GM12878 (cell line): Measurements from ENCODE around the gene CRYGA. TPM values are rescaled to one million over a fixed set of nuclear protein-coding genes. Genes with fewer than 3 reads are reported as not detected.

Experiments
- ATAC-seq: fragments of 200-7000 bp; cut with Tn5 transposase; 3 replicates; pipeline ENCODE4 v1.9.1; 2020; ENCODE audit warnings: mild to moderate bottlenecking, moderate library complexity
- BruUV-seq: library from RNA; stranded (reverse); fragments of 400-500 nt; replicated peaks from 2 replicates; lab custom pipeline; 2021; lab: Mats Ljungman, UMichigan
- CTCF ChIA-PET: fragments of 300-600 bp; sonication (Branson Sonifier 250); formaldehyde crosslinking; extraction: SDS; loops from one replicate; lab custom pipeline; 2021; ENCODE audit warnings: inconsistent platforms; lab: Yijun Ruan, JAX
- POLR2A ChIA-PET: fragments of 350-600 bp; formaldehyde crosslinking; extraction: SDS; loops from one replicate; lab custom pipeline; 2021; ENCODE audit warnings: inconsistent platforms; lab: Charles Lee
- RAD21 ChIA-PET: fragments of 300-600 bp; sonication (Branson Sonifier 250); formaldehyde crosslinking; loops from one replicate; lab custom pipeline; 2023; ENCODE audit warnings: antibody characterized with exemption; ENCODE audit not compliant: unreplicated experiment; lab: Charles Lee
- SMC1A ChIA-PET: fragments of 300-600 bp; sonication (Branson Sonifier 250); formaldehyde crosslinking; loops from one replicate; lab custom pipeline; 2023; ENCODE audit not compliant: unreplicated experiment, uncharacterized antibody; lab: Charles Lee
- DNase-seq: peaks from one replicate; pipeline ENCODE4 v3.0.0-alpha.2; 2011; ENCODE audit warnings: low read depth, low spot score
- FAIRE-seq: peaks from 3 replicates; lab custom pipeline; 2011; peaks lifted over from hg19 to GRCh38; lab: Jason Lieb, UNC
- H2AFZ ChIP-seq: 2 replicates; pipeline ENCODE4 v1.6.0; 2011; ENCODE audit warnings: low read depth, low read length, control low read depth; ENCODE audit not compliant: control insufficient read depth
- H3K27ac ChIP-seq: 2 replicates; pipeline ENCODE4 v1.5.1; 2011; ENCODE audit warnings: control low read depth; ENCODE audit not compliant: control insufficient read depth, insufficient read depth
- H3K27me3 ChIP-seq, 2 experiments: replicated peaks in 1 of 2; 2 replicates each; pipeline versions ENCODE4 v1.6.0 to v1.6.1; 2011; ENCODE audit warnings: low read length in 1 of 2; ENCODE audit not compliant: control insufficient read depth in 2 of 2, insufficient read depth in 2 of 2
- H3K36me3 ChIP-seq, 2 experiments: 2 replicates each; pipeline ENCODE4 v1.5.1; 2011; ENCODE audit warnings: low read length in 1 of 2; ENCODE audit not compliant: control insufficient read depth in 2 of 2, insufficient read depth in 2 of 2
- H3K4me1 ChIP-seq: 2 replicates; pipeline ENCODE4 v1.6.1; 2011; ENCODE audit warnings: mild to moderate bottlenecking, low read length, moderate library complexity, mixed read lengths; ENCODE audit not compliant: control insufficient read depth, insufficient read depth
- H3K4me2 ChIP-seq: 2 replicates; pipeline ENCODE4 v1.6.0; 2011; ENCODE audit warnings: control low read depth; ENCODE audit not compliant: control insufficient read depth, insufficient read depth
- H3K4me3 ChIP-seq: fragments of 200-600 bp; sonication (generic); 2 replicates; pipeline ENCODE4 v1.5.1; 2016
- H3K79me2 ChIP-seq: 2 replicates; pipeline ENCODE4 v1.6.0; 2011; ENCODE audit warnings: low read length; ENCODE audit not compliant: control insufficient read depth, insufficient read depth
- H3K9ac ChIP-seq: 2 replicates; pipeline ENCODE4 v1.8.0; 2011; ENCODE audit warnings: low read length, control low read depth, mixed read lengths; ENCODE audit not compliant: control insufficient read depth, insufficient read depth
- H3K9me3 ChIP-seq: replicated peaks from 3 replicates; pipeline ENCODE4 v1.5.1; 2011; ENCODE audit warnings: mild to moderate bottlenecking, low read length; ENCODE audit not compliant: control insufficient read depth, insufficient read depth
- H4K20me1 ChIP-seq: 2 replicates; pipeline ENCODE4 v1.6.0; 2011; ENCODE audit not compliant: control insufficient read depth, insufficient read depth
- ATF7 ChIP-seq: fragments of 450-650 bp; IDR thresholded peaks from 2 replicates; pipeline ENCODE4 v1.6.1; 2016; ENCODE audit warnings: low read depth, mild to moderate bottlenecking
- CHD4 ChIP-seq: fragments of 200-600 bp; sonication (generic); IDR thresholded peaks from 2 replicates; pipeline ENCODE4 v1.6.1; 2016; ENCODE audit warnings: mild to moderate bottlenecking
- ETV6 ChIP-seq, 2 experiments: fragments of 450-650 bp in 1 of 2; IDR thresholded peaks in 1 of 2; conservative IDR thresholded peaks in 1 of 2; 2 replicates each; pipeline ENCODE4 v1.6.1; 2014; ENCODE audit warnings: antibody characterized with exemption in 1 of 2, borderline replicate concordance in 1 of 2, low read depth in 1 of 2, mild to moderate bottlenecking in 1 of 2, moderate library complexity in 1 of 2
- HCFC1 ChIP-seq: fragments of 150-350 bp; IDR thresholded peaks from 2 replicates; pipeline ENCODE4 v1.6.1; 2014; ENCODE audit warnings: low read length
- KAT2A ChIP-seq: conservative IDR thresholded peaks from 2 replicates; pipeline ENCODE4 v1.6.1; 2011; ENCODE audit warnings: low read depth, low read length; ENCODE audit not compliant: control insufficient read depth
- KLF5 ChIP-seq: fragments of 450-650 bp; IDR thresholded peaks from 2 replicates; pipeline ENCODE4 v1.6.1; 2014; ENCODE audit warnings: mild to moderate bottlenecking; ENCODE audit not compliant: partially characterized antibody
- LARP7 ChIP-seq: fragments of 450-650 bp; IDR thresholded peaks from 2 replicates; pipeline ENCODE4 v1.6.1; 2017; ENCODE audit warnings: mild to moderate bottlenecking
- MYC ChIP-seq: IDR thresholded peaks from 2 replicates; pipeline ENCODE4 v1.6.1; 2011; ENCODE audit warnings: mild to moderate bottlenecking, low read length, moderate library complexity, inconsistent platforms; ENCODE audit not compliant: insufficient read depth, insufficient replicate concordance, insufficient read length, severe bottlenecking
- NFIC ChIP-seq: IDR thresholded peaks from 2 replicates; pipeline ENCODE4 v1.6.1; 2012; ENCODE audit warnings: low read depth, mild to moderate bottlenecking, inconsistent platforms, low read length, moderate library complexity
- NRF1 ChIP-seq: conservative IDR thresholded peaks from 2 replicates; pipeline ENCODE4 v1.6.1; 2011; ENCODE audit warnings: mild to moderate bottlenecking, low read depth, low read length, improper control_type of control experiment
- PML ChIP-seq: IDR thresholded peaks from 2 replicates; pipeline ENCODE4 v1.6.1; 2012; ENCODE audit warnings: low read length, inconsistent platforms
- SRF ChIP-seq, 2 experiments: IDR thresholded peaks; 2 replicates each; pipeline ENCODE4 v1.6.1; 2011; ENCODE audit warnings: low read depth in 2 of 2, low read length in 2 of 2, mild to moderate bottlenecking in 1 of 2, moderate library complexity in 1 of 2
- TARDBP ChIP-seq: IDR thresholded peaks from 2 replicates; pipeline ENCODE4 v1.6.1; 2016; ENCODE audit warnings: borderline replicate concordance
- ZNF217 ChIP-seq: fragments of 450-650 bp; IDR thresholded peaks from 2 replicates; pipeline ENCODE4 v1.6.1; 2017; ENCODE audit warnings: antibody characterized with exemption, mild to moderate bottlenecking
- WGBS: methylation state at CpG from one replicate; pipeline ENCODE4 v1.1.6; 2016; ENCODE audit warnings: low lambda C conversion rate; ENCODE audit not compliant: insufficient replicate concordance, insufficient coverage; ENCODE audit errors: missing lambda C conversion rate; 5-methylcytosine and 5-hydroxymethylcytosine counted together
- in situ Hi-C: fragments of 300-500 bp; cut with MboI; formaldehyde crosslinking; loops from 9 replicates; pipeline ENCODE4 v1.14.3; 2018; ENCODE audit warnings: mixed read lengths
- intact Hi-C: fragments of 100-400 bp; cut with micrococcal nuclease; formaldehyde crosslinking; loops from one replicate; pipeline ENCODE4 v1.14.2; 2022; ENCODE audit not compliant: unreplicated experiment
- polyA plus RNA-seq, 11 experiments: library from polyadenylated mRNA; depleted of rRNA in 4 of 11; unstranded in 6 of 11; stranded (reverse) in 5 of 11; fragments of >200 nt; fragmentation: Nextera tagmentation in 4 of 11; fragmentation: Illumina TruSeq in 1 of 11; extraction: Ambion mirVana in 4 of 11; extraction: Trizol in 1 of 11; gene quantifications; 1 replicate in 1 of 11; 2 replicates in 10 of 11; pipeline versions ENCODE4 v1.2.1 to v1.2.3, GENCODE V29; 2011 to 2016; ENCODE audit warnings: inconsistent platforms in 2 of 11, missing spikeins in 2 of 11, low read depth in 1 of 11
- total RNA-seq, 4 experiments: library from RNA; depleted of rRNA in 3 of 4; stranded (reverse); fragments of >200 nt in 3 of 4; fragmentation: Illumina TruSeq in 1 of 4; extraction: Trizol in 1 of 4; gene quantifications; 2 replicates each; pipeline versions ENCODE4 v1.2.1 to v1.2.3, GENCODE V29; 2013 to 2021
- TF ChIP-seq, protein P1 (sequence below): IDR thresholded peaks from 2 replicates; pipeline ENCODE4 v1.6.1; 2012; ENCODE audit warnings: low read depth, low read length, improper control_type of control experiment
- TF ChIP-seq, protein P2 (sequence below): fragments of 450-650 bp; IDR thresholded peaks from 2 replicates; pipeline ENCODE4 v1.6.1; 2017; ENCODE audit warnings: mild to moderate bottlenecking, moderate library complexity
- TF ChIP-seq, protein P3 (sequence below): IDR thresholded peaks from 2 replicates; pipeline ENCODE4 v1.6.1; 2011; ENCODE audit warnings: low read depth, low read length, improper control_type of control experiment, borderline replicate concordance
- TF ChIP-seq, protein P4 (sequence below): fragments of 450-650 bp; IDR thresholded peaks from 2 replicates; pipeline ENCODE4 v1.6.1; 2014; ENCODE audit warnings: mild to moderate bottlenecking

Gene CRYGA
- total and polyA plus RNA-seq, 10 of the 15 experiments (the other 5 are each of a cell fraction or from before 2014, with no cell fraction given), result not detected

DNA sequence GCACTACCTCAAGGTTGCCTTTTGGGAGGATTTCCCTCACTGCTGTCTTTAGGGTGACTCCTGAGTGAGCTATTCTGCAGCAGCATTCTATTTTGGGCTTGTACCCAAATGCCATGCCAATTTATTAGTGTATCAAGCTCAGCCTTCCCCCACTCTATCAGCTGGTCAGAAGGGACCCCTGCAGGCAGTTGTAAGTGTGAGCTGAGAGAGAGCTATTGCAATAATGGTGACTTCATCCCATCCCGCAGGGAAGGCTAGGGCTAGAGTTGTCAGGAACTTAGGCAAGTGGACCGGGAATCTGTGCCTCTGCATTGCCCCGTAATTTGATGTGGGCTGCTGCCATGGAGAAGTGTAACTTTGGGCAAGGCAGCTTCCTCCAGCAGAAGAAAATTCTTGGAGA lies 15.6 kb downstream of the CRYGA start:
- no peak for FAIRE-seq
- no peak overlapping the region for H3K9ac ChIP-seq
- intact Hi-C loops, result no loop called here

More for the DNA sequence above, 15.6 kb downstream of the CRYGA start:
- DNase-seq, result no peak
- RAD21 ChIA-PET, result no interaction called here
- Histone ChIP-seq H3K4me3 (no peak overlapping the region), H3K27me3 (no peaks in the 10 kb centered on the region; a peak in 1 of 4 replicates), H4K20me1 (no peaks in the 10 kb centered on the region), H3K79me2 (no peaks in the 10 kb centered on the region), H3K36me3 (no peaks in the 10 kb centered on the region), H2AFZ (no peak overlapping the region), H3K4me1 (no peaks in the 10 kb centered on the region), H3K4me2 (no peak overlapping the region), H3K27ac (no peak overlapping the region), H3K9me3 (no peaks in the 10 kb centered on the region)
- SMC1A ChIA-PET, result no interaction called here
- no peak for ATAC-seq
- BruUV-seq, result no TSS peak
- CTCF ChIA-PET, result no interaction called here
- WGBS, result 51% methylated on average over 3 of the region's 3 CpGs
- POLR2A ChIA-PET, result no interaction called here
- in situ Hi-C loops, result no loop called here
- no peak for TF ChIP-seq ZNF217
- no peak for TF ChIP-seq LARP7
- TF ChIP-seq, protein P1, sequence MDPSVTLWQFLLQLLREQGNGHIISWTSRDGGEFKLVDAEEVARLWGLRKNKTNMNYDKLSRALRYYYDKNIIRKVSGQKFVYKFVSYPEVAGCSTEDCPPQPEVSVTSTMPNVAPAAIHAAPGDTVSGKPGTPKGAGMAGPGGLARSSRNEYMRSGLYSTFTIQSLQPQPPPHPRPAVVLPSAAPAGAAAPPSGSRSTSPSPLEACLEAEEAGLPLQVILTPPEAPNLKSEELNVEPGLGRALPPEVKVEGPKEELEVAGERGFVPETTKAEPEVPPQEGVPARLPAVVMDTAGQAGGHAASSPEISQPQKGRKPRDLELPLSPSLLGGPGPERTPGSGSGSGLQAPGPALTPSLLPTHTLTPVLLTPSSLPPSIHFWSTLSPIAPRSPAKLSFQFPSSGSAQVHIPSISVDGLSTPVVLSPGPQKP, result no peak
- no peak for TF ChIP-seq MYC
- TF ChIP-seq ETV6 (conservative IDR thresholded peaks at IDR 0.05 in 1 of 2, IDR thresholded peaks at IDR 0.05 in 1 of 2; ENCODE audit: borderline replicate concordance in 1 of 2, low read depth in 1 of 2), result no peak
- TF ChIP-seq KAT2A, result no peak
- TF ChIP-seq, protein P2, sequence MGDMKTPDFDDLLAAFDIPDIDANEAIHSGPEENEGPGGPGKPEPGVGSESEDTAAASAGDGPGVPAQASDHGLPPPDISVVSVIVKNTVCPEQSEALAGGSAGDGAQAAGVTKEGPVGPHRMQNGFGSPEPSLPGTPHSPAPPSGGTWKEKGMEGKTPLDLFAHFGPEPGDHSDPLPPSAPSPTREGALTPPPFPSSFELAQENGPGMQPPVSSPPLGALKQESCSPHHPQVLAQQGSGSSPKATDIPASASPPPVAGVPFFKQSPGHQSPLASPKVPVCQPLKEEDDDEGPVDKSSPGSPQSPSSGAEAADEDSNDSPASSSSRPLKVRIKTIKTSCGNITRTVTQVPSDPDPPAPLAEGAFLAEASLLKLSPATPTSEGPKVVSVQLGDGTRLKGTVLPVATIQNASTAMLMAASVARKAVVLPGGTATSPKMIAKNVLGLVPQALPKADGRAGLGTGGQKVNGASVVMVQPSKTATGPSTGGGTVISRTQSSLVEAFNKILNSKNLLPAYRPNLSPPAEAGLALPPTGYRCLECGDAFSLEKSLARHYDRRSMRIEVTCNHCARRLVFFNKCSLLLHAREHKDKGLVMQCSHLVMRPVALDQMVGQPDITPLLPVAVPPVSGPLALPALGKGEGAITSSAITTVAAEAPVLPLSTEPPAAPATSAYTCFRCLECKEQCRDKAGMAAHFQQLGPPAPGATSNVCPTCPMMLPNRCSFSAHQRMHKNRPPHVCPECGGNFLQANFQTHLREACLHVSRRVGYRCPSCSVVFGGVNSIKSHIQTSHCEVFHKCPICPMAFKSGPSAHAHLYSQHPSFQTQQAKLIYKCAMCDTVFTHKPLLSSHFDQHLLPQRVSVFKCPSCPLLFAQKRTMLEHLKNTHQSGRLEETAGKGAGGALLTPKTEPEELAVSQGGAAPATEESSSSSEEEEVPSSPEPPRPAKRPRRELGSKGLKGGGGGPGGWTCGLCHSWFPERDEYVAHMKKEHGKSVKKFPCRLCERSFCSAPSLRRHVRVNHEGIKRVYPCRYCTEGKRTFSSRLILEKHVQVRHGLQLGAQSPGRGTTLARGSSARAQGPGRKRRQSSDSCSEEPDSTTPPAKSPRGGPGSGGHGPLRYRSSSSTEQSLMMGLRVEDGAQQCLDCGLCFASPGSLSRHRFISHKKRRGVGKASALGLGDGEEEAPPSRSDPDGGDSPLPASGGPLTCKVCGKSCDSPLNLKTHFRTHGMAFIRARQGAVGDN, result no peak
- no peak for TF ChIP-seq NFIC
- TF ChIP-seq ATF7, result no peak
- TF ChIP-seq, protein P3, sequence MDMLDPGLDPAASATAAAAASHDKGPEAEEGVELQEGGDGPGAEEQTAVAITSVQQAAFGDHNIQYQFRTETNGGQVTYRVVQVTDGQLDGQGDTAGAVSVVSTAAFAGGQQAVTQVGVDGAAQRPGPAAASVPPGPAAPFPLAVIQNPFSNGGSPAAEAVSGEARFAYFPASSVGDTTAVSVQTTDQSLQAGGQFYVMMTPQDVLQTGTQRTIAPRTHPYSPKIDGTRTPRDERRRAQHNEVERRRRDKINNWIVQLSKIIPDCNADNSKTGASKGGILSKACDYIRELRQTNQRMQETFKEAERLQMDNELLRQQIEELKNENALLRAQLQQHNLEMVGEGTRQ, result no peak
- no peak for TF ChIP-seq HCFC1
- TF ChIP-seq, protein P4, sequence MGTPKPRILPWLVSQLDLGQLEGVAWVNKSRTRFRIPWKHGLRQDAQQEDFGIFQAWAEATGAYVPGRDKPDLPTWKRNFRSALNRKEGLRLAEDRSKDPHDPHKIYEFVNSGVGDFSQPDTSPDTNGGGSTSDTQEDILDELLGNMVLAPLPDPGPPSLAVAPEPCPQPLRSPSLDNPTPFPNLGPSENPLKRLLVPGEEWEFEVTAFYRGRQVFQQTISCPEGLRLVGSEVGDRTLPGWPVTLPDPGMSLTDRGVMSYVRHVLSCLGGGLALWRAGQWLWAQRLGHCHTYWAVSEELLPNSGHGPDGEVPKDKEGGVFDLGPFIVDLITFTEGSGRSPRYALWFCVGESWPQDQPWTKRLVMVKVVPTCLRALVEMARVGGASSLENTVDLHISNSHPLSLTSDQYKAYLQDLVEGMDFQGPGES, result no peak
- TF ChIP-seq TARDBP, result no peak
- TF ChIP-seq NRF1, result no peak
- no peak for TF ChIP-seq KLF5
- no peak for TF ChIP-seq SRF (IDR thresholded peaks at IDR 0.05; ENCODE audit: low read depth in 2 of 2, low read length in 2 of 2)
- TF ChIP-seq PML, result no peak
- TF ChIP-seq CHD4, result no peak
